IMR-90 (cell line): Measurements from ENCODE around the gene TRABD2A. TPM values are rescaled to one million over a fixed set of nuclear protein-coding genes. Genes with fewer than 3 reads are reported as not detected.

ENCODE experiments used
- ATAC-seq: fragments of 200-7000 bp; cut with Tn5 transposase; 2 replicates; pipeline ENCODE4 v1.9.1; 2020; ENCODE audit warnings: low read depth, mild to moderate bottlenecking, moderate library complexity
- BruUV-seq: library from RNA; stranded (reverse); fragments of 400-500 nt; replicated peaks from 2 replicates; lab custom pipeline; 2021; lab: Mats Ljungman, UMichigan
- CTCF ChIA-PET: fragments of 300-600 bp; formaldehyde crosslinking; extraction: SDS; loops from one replicate; lab custom pipeline; 2021; ENCODE audit warnings: antibody characterized with exemption; lab: Yijun Ruan, JAX
- POLR2A ChIA-PET: fragments of 300-600 bp; sonication (Branson Sonifier 250); formaldehyde crosslinking; loops from one replicate; lab custom pipeline; 2022; ENCODE audit warnings: antibody characterized with exemption; ENCODE audit not compliant: unreplicated experiment; lab: Charles Lee
- DNase-seq: peaks from one replicate; pipeline ENCODE4 v3.0.0; 2013
- H2AFZ ChIP-seq: replicated peaks from 2 replicates; pipeline ENCODE3; 2013; ENCODE audit warnings: low read length, mild to moderate bottlenecking; ENCODE audit not compliant: poor library complexity
- H2AK5ac ChIP-seq: 2 replicates; pipeline ENCODE4 v1.6.1; 2013; ENCODE audit warnings: low read depth, low read length, inconsistent platforms
- H2AK9ac ChIP-seq: replicated peaks from 2 replicates; pipeline ENCODE3; 2013; ENCODE audit warnings: mild to moderate bottlenecking, low read depth, low read length, moderate library complexity; ENCODE audit not compliant: poor library complexity
- H2BK120ac ChIP-seq: 2 replicates; pipeline ENCODE4 v1.6.1; 2013; ENCODE audit warnings: low read depth, low read length, inconsistent platforms
- H2BK15ac ChIP-seq: 3 replicates; pipeline ENCODE4 v1.6.1; 2013; ENCODE audit warnings: low read depth, low read length, inconsistent platforms
- H2BK20ac ChIP-seq: 2 replicates; pipeline ENCODE4 v1.6.1; 2013; ENCODE audit warnings: low read depth, mild to moderate bottlenecking, inconsistent platforms, low read length, moderate library complexity
- H2BK5ac ChIP-seq: 2 replicates; pipeline ENCODE4 v1.6.1; 2013; ENCODE audit warnings: mild to moderate bottlenecking, low read depth, low read length, inconsistent platforms; ENCODE audit not compliant: poor library complexity, severe bottlenecking
- H3K14ac ChIP-seq: replicated peaks from 2 replicates; pipeline ENCODE4 v1.6.1; 2013; ENCODE audit warnings: low read depth, low read length, inconsistent platforms
- H3K18ac ChIP-seq: 2 replicates; pipeline ENCODE4 v1.6.1; 2013; ENCODE audit warnings: low read depth, low read length, control low read depth
- H3K23ac ChIP-seq: 2 replicates; pipeline ENCODE4 v1.6.1; 2013; ENCODE audit warnings: low read depth, low read length, inconsistent platforms
- H3K27ac ChIP-seq: 2 replicates; pipeline ENCODE4 v1.5.1; 2013; ENCODE audit warnings: mild to moderate bottlenecking, control low read depth, low read length; ENCODE audit not compliant: insufficient read depth
- H3K27me3 ChIP-seq: 2 replicates; pipeline ENCODE4 v1.6.1; 2013; ENCODE audit warnings: low read length; ENCODE audit not compliant: control insufficient read depth, insufficient read depth
- H3K36me3 ChIP-seq: 2 replicates; pipeline ENCODE4 v1.6.1; 2013; ENCODE audit warnings: low read length, mixed read lengths; ENCODE audit not compliant: control insufficient read depth, insufficient read depth
- H3K4ac ChIP-seq: 2 replicates; pipeline ENCODE4 v1.6.1; 2013; ENCODE audit warnings: low read depth, low read length, inconsistent platforms
- H3K4me1 ChIP-seq: 2 replicates; pipeline ENCODE4 v1.6.1; 2013; ENCODE audit warnings: low read length, mixed read lengths; ENCODE audit not compliant: control insufficient read depth, insufficient read depth
- H3K4me2 ChIP-seq: 2 replicates; pipeline ENCODE4 v1.6.1; 2013; ENCODE audit warnings: low read depth, mild to moderate bottlenecking, control low read depth, low read length, moderate library complexity
- H3K4me3 ChIP-seq: 2 replicates; pipeline ENCODE4 v1.5.1; 2013; ENCODE audit warnings: low read depth, mild to moderate bottlenecking, control low read depth, low read length, moderate library complexity; ENCODE audit not compliant: insufficient read depth
- H3K56ac ChIP-seq: 2 replicates; pipeline ENCODE4 v1.6.1; 2013; ENCODE audit warnings: low read length, inconsistent platforms; ENCODE audit not compliant: insufficient read depth; ENCODE audit errors: extremely low read depth
- H3K79me1 ChIP-seq, 2 experiments: 2 replicates each; pipeline ENCODE4 v1.6.1; 2013; ENCODE audit warnings: low read length in 2 of 2, inconsistent platforms in 1 of 2, low read depth in 1 of 2
- H3K9ac ChIP-seq: 2 replicates; pipeline ENCODE4 v1.6.1; 2013; ENCODE audit warnings: low read depth, low read length, control low read depth
- H3K9me1 ChIP-seq: 2 replicates; pipeline ENCODE4 v1.6.1; 2013; ENCODE audit warnings: low read length, inconsistent platforms; ENCODE audit not compliant: insufficient read depth
- H3K9me3 ChIP-seq: 2 replicates; pipeline ENCODE4 v1.6.1; 2013; ENCODE audit warnings: low read length; ENCODE audit not compliant: control insufficient read depth, insufficient read depth
- H4K20me1 ChIP-seq: 2 replicates; pipeline ENCODE4 v1.6.1; 2013; ENCODE audit warnings: low read length, inconsistent platforms; ENCODE audit not compliant: insufficient read depth
- H4K5ac ChIP-seq: 2 replicates; pipeline ENCODE4 v1.6.1; 2013; ENCODE audit warnings: mild to moderate bottlenecking, low read depth, low read length, control low read depth
- H4K8ac ChIP-seq, 2 experiments: 2 replicates each; pipeline ENCODE4 v1.6.1; 2013; ENCODE audit warnings: low read depth in 2 of 2, low read length in 2 of 2, control low read depth in 1 of 2, inconsistent platforms in 1 of 2
- H4K91ac ChIP-seq: 2 replicates; pipeline ENCODE4 v1.6.1; 2013; ENCODE audit warnings: low read depth, low read length, inconsistent platforms; ENCODE audit not compliant: insufficient read depth
- MXI1 ChIP-seq: IDR thresholded peaks from 2 replicates; pipeline ENCODE4 v1.6.1; 2012; ENCODE audit warnings: low read depth, mild to moderate bottlenecking, low read length, moderate library complexity, borderline replicate concordance
- NFE2L2 ChIP-seq: fragments of 150-350 bp; IDR thresholded peaks from 2 replicates; pipeline ENCODE4 v1.6.1; 2016; ENCODE audit warnings: low read depth, mild to moderate bottlenecking, low read length
- SMC3 ChIP-seq: fragments of 150-350 bp; IDR thresholded peaks from 2 replicates; pipeline ENCODE4 v1.6.1; 2016; ENCODE audit warnings: low read depth, mild to moderate bottlenecking, antibody characterized with exemption, low read length, moderate library complexity
- WGBS, 2 experiments: methylation state at CpG; one replicate each; pipeline versions ENCODE4 v1.1.5 to v1.1.7; 2013; ENCODE audit warnings: missing lambda C conversion rate in 2 of 2; ENCODE audit not compliant: insufficient read length in 1 of 2; ENCODE audit errors: extremely low coverage in 2 of 2; 5-methylcytosine and 5-hydroxymethylcytosine counted together
- dilution Hi-C: fragments of 300-500 bp; cut with HindIII; formaldehyde crosslinking; loops from one replicate; pipeline ENCODE4 v1.14.3; 2018; ENCODE audit warnings: low sequenced_read_pairs; ENCODE audit not compliant: unreplicated experiment
- in situ Hi-C: fragments of 300-500 bp; cut with MboI; formaldehyde crosslinking; loops from 3 replicates; pipeline ENCODE4 v1.14.3; 2019; ENCODE audit warnings: low sequenced_read_pairs, inconsistent platforms, mixed read lengths
- intact Hi-C: fragments of 100-400 bp; cut with micrococcal nuclease; formaldehyde crosslinking; loops from 2 replicates; pipeline ENCODE4 v1.10.0; 2022
- polyA plus RNA-seq, 3 experiments: library from polyadenylated mRNA; depleted of rRNA; stranded (reverse); fragments of >200 nt; gene quantifications; 2 replicates each; pipeline ENCODE4 v1.2.3, GENCODE V29; 2012; ENCODE audit warnings: low replicate concordance in 1 of 3
- total RNA-seq: library from RNA; depleted of rRNA; stranded (reverse); fragments of >200 nt; gene quantifications from 2 replicates; pipeline ENCODE4 v1.2.3, GENCODE V29; 2012

TRABD2A gene
- total and polyA plus RNA-seq, 2 of the 4 experiments (the other 2 are of a cell fraction) = 17.6 to 20.3 TPM

- intact Hi-C loops (no loop called here), dilution Hi-C loops (no loop called here), in situ Hi-C loops (no loop called here)
- Histone ChIP-seq H4K91ac (no peak overlapping the region), H2AK9ac (no peak overlapping the region), H4K8ac (no peak overlapping the region), H3K14ac (no peak overlapping the region), H4K5ac (no peak overlapping the region), H3K9me3 (no peaks in the 10 kb centered on the region), H2AFZ (no peak overlapping the region), H3K9me1 (peaks cover 15% of the 10 kb centered on the region), H2BK20ac (no peak overlapping the region), H2BK5ac (no peak overlapping the region), H3K27ac (no peak overlapping the region), H3K4ac (0 out of 2 replicates have a peak overlapping the region, but pooled peaks have one; percentile 15), H3K4me1 (peaks cover 16% of the 10 kb centered on the region), H3K4me2 (no peak overlapping the region), H3K9ac (no peak overlapping the region), H3K79me1 (no peaks in the 10 kb centered on the region), H3K4me3 (no peak overlapping the region), H3K56ac (no peak overlapping the region), H3K18ac (no peak overlapping the region), H3K27me3 (no peaks in the 10 kb centered on the region), H3K23ac (no peak overlapping the region), H2BK15ac (0 out of 3 replicates have a peak overlapping the region, but pooled peaks have one; percentile 25), H2BK120ac (no peak overlapping the region), H4K20me1 (no peaks in the 10 kb centered on the region), H2AK5ac (no peak overlapping the region), H3K36me3 (no peaks in the 10 kb centered on the region)
- 60% methylated on average over 1 of the region's 6 CpGs; no CpG with 5 or more reads in 1 of the 2 experiments for WGBS, 2 experiments
- POLR2A ChIA-PET = no interaction called here
- DNase-seq (no peak), ATAC-seq (no peak)
- TF ChIP-seq MXI1 (no peak), NFE2L2 (no peak), SMC3 (no peak)
- CTCF ChIA-PET = no interaction called here
- no TSS peak for BruUV-seq
These were observed 68.9 kb downstream of the TRABD2A start for GRCh38 chr2:84811839-84812431.
